ENCODE data around the gene ACO1. TPM values are rescaled to one million over a fixed set of nuclear protein-coding genes. Genes with fewer than 3 reads are reported as not detected.

Gene ACO1
- total and polyA plus RNA-seq, 9 of the 15 experiments (the other 6 are each of a cell fraction or from before 2014, with no cell fraction given) = 0.96 to 29.7 (median 16.9) TPM

- no peak for TF ChIP-seq HINFP (tag; conservative IDR thresholded peaks at IDR 0.05; ENCODE audit: low read depth)
- TF ChIP-seq MTF1 (CRISPR knock-in tag; IDR thresholded peaks at IDR 0.05; ENCODE audit: borderline replicate concordance) = no peak
- no peak for TF ChIP-seq ILK (tag; IDR thresholded peaks at IDR 0.05; ENCODE audit: borderline replicate concordance, low read depth)
- no peak for TF ChIP-seq RBM17 (IDR thresholded peaks at IDR 0.05; ENCODE audit: borderline replicate concordance, low read depth, low read length)
- no peak for TF ChIP-seq RBM39 (optimal IDR thresholded peaks at IDR 0.05; ENCODE audit: low read depth, low read length)
- TF ChIP-seq, protein P1, sequence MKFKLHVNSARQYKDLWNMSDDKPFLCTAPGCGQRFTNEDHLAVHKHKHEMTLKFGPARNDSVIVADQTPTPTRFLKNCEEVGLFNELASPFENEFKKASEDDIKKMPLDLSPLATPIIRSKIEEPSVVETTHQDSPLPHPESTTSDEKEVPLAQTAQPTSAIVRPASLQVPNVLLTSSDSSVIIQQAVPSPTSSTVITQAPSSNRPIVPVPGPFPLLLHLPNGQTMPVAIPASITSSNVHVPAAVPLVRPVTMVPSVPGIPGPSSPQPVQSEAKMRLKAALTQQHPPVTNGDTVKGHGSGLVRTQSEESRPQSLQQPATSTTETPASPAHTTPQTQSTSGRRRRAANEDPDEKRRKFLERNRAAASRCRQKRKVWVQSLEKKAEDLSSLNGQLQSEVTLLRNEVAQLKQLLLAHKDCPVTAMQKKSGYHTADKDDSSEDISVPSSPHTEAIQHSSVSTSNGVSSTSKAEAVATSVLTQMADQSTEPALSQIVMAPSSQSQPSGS (CRISPR knock-in tag; IDR thresholded peaks at IDR 0.05) = no peak
- no peak for TF ChIP-seq NR2F6 (CRISPR knock-in tag; IDR thresholded peaks at IDR 0.05)
- TF ChIP-seq SOX6 (IDR thresholded peaks at IDR 0.05) = no peak
- no peak for TF ChIP-seq MAFF (IDR thresholded peaks at IDR 0.05; ENCODE audit: low read length)
- no peak for TF ChIP-seq NONO (IDR thresholded peaks at IDR 0.05; ENCODE audit: low read depth in 2 of 2, low read length in 1 of 2)
- no peak for TF ChIP-seq TAF1 (IDR thresholded peaks at IDR 0.05; ENCODE audit: control insufficient read depth, extremely low read depth, insufficient read depth, low read length, severe bottlenecking)
- TF ChIP-seq, protein P2, sequence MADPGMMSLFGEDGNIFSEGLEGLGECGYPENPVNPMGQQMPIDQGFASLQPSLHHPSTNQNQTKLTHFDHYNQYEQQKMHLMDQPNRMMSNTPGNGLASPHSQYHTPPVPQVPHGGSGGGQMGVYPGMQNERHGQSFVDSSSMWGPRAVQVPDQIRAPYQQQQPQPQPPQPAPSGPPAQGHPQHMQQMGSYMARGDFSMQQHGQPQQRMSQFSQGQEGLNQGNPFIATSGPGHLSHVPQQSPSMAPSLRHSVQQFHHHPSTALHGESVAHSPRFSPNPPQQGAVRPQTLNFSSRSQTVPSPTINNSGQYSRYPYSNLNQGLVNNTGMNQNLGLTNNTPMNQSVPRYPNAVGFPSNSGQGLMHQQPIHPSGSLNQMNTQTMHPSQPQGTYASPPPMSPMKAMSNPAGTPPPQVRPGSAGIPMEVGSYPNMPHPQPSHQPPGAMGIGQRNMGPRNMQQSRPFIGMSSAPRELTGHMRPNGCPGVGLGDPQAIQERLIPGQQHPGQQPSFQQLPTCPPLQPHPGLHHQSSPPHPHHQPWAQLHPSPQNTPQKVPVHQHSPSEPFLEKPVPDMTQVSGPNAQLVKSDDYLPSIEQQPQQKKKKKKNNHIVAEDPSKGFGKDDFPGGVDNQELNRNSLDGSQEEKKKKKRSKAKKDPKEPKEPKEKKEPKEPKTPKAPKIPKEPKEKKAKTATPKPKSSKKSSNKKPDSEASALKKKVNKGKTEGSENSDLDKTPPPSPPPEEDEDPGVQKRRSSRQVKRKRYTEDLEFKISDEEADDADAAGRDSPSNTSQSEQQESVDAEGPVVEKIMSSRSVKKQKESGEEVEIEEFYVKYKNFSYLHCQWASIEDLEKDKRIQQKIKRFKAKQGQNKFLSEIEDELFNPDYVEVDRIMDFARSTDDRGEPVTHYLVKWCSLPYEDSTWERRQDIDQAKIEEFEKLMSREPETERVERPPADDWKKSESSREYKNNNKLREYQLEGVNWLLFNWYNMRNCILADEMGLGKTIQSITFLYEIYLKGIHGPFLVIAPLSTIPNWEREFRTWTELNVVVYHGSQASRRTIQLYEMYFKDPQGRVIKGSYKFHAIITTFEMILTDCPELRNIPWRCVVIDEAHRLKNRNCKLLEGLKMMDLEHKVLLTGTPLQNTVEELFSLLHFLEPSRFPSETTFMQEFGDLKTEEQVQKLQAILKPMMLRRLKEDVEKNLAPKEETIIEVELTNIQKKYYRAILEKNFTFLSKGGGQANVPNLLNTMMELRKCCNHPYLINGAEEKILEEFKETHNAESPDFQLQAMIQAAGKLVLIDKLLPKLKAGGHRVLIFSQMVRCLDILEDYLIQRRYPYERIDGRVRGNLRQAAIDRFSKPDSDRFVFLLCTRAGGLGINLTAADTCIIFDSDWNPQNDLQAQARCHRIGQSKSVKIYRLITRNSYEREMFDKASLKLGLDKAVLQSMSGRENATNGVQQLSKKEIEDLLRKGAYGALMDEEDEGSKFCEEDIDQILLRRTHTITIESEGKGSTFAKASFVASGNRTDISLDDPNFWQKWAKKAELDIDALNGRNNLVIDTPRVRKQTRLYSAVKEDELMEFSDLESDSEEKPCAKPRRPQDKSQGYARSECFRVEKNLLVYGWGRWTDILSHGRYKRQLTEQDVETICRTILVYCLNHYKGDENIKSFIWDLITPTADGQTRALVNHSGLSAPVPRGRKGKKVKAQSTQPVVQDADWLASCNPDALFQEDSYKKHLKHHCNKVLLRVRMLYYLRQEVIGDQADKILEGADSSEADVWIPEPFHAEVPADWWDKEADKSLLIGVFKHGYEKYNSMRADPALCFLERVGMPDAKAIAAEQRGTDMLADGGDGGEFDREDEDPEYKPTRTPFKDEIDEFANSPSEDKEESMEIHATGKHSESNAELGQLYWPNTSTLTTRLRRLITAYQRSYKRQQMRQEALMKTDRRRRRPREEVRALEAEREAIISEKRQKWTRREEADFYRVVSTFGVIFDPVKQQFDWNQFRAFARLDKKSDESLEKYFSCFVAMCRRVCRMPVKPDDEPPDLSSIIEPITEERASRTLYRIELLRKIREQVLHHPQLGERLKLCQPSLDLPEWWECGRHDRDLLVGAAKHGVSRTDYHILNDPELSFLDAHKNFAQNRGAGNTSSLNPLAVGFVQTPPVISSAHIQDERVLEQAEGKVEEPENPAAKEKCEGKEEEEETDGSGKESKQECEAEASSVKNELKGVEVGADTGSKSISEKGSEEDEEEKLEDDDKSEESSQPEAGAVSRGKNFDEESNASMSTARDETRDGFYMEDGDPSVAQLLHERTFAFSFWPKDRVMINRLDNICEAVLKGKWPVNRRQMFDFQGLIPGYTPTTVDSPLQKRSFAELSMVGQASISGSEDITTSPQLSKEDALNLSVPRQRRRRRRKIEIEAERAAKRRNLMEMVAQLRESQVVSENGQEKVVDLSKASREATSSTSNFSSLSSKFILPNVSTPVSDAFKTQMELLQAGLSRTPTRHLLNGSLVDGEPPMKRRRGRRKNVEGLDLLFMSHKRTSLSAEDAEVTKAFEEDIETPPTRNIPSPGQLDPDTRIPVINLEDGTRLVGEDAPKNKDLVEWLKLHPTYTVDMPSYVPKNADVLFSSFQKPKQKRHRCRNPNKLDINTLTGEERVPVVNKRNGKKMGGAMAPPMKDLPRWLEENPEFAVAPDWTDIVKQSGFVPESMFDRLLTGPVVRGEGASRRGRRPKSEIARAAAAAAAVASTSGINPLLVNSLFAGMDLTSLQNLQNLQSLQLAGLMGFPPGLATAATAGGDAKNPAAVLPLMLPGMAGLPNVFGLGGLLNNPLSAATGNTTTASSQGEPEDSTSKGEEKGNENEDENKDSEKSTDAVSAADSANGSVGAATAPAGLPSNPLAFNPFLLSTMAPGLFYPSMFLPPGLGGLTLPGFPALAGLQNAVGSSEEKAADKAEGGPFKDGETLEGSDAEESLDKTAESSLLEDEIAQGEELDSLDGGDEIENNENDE (IDR thresholded peaks at IDR 0.05; ENCODE audit: low read depth, low read length) = no peak
- no peak for TF ChIP-seq TEAD2 (tag; IDR thresholded peaks at IDR 0.05)
- no peak for TF ChIP-seq ZNF766 (CRISPR knock-in tag; conservative IDR thresholded peaks at IDR 0.05)
Measured at GRCh38 chr9:32503008-32503407, 118.6 kb downstream of the ACO1 start (continued).

Measured in K562 (cell line).